ENCODE data around the gene ANXA4. TPM values are rescaled to one million over a fixed set of nuclear protein-coding genes. Genes with fewer than 3 reads are reported as not detected.

The ANXA4 gene
- total and polyA plus RNA-seq, 2 experiments from 2014 or later = 6.7 to 11.5 TPM

- no peak for TF ChIP-seq STAT1 (IDR thresholded peaks at IDR 0.05; ENCODE audit: unreplicated experiment)
- no peak for TF ChIP-seq EZH2 (IDR thresholded peaks at IDR 0.05; ENCODE audit: low read depth, unreplicated experiment)
- no peak for TF ChIP-seq JUNB (IDR thresholded peaks at IDR 0.05; ENCODE audit: unreplicated experiment)
- TF ChIP-seq POLR2AphosphoS5 (IDR thresholded peaks at IDR 0.05; ENCODE audit: low read depth) = no peak
Observed at GRCh38 chr2:69791045-69791444, 49.1 kb downstream of the ANXA4 start (continued).

- peaks cover 4% of the 10 kb centered on the region for H3K27me3 Mint-ChIP-seq (ENCODE audit: insufficient read depth, low read depth, poor library complexity)
- Histone ChIP-seq H3K9me2 (ENCODE audit: insufficient read depth) (no peaks in the 10 kb centered on the region), H3K4me3 (no peak overlapping the region), H3K27ac (ENCODE audit: low read depth) (no peak overlapping the region), H3K36me3 (ENCODE audit: insufficient read depth) (no peaks in the 10 kb centered on the region), H3K27me3 (ENCODE audit: insufficient read depth) (no peaks in the 10 kb centered on the region), H3K79me2 (replicated peaks; ENCODE audit: insufficient read depth) (no peaks in the 10 kb centered on the region), H3F3A (replicated peaks; ENCODE audit: low read depth) (no peaks in the 10 kb centered on the region), H4K20me1 (replicated peaks; ENCODE audit: insufficient read depth) (no peaks in the 10 kb centered on the region), H2AFZ (no peak overlapping the region), H3K4me1 (ENCODE audit: insufficient read depth) (peaks cover 5% of the 10 kb centered on the region; the same call in 1 of the 2 replicates), H3K4me2 (no peak overlapping the region)
- H3K9me3 Mint-ChIP-seq = peaks cover 4% of the 10 kb centered on the region; the same call in 1 of the 3 replicates
- DNase-seq (ENCODE audit: low spot score) = no peak
- no peak for ATAC-seq
- H3K27ac Mint-ChIP-seq = no peak overlapping the region
- H3K4me1 Mint-ChIP-seq = peaks cover 17% of the 10 kb centered on the region
- H3K36me3 Mint-ChIP-seq (ENCODE audit: low read depth) = peaks cover 4% of the 10 kb centered on the region; the same call in 1 of the 3 replicates
- TF ChIP-seq JUNB (IDR thresholded peaks at IDR 0.05; ENCODE audit: unreplicated experiment) (no peak), CREB1 (CRISPR knock-in tag; IDR thresholded peaks at IDR 0.05; ENCODE audit: low read depth) (no peak), ZNF462 (CRISPR knock-in tag; IDR thresholded peaks at IDR 0.05) (no peak), POLR2AphosphoS5 (IDR thresholded peaks at IDR 0.05; ENCODE audit: low read depth) (no peak), EZH2 (IDR thresholded peaks at IDR 0.05; ENCODE audit: low read depth, unreplicated experiment) (no peak), ZNF114 (CRISPR knock-in tag; IDR thresholded peaks at IDR 0.05) (no peak)
- no peak overlapping the region for H3K4me3 Mint-ChIP-seq
Observed at GRCh38 chr2:69796174-69796573, 54.2 kb downstream of the ANXA4 start.
